DND-41 (cell line): Measurements from ENCODE around the gene PPP2R2B.

ENCODE experiments used
- ATAC-seq: fragments of 200-7000 bp; cut with Tn5 transposase; 3 replicates; pipeline ENCODE4 v1.9.1; 2021; ENCODE audit warnings: low read depth; ENCODE audit not compliant: insufficient read depth
- DNase-seq: peaks from one replicate; pipeline ENCODE4 v3.0.0-alpha.2; 2020
- H2AFZ ChIP-seq: 2 replicates; pipeline ENCODE4 v1.6.0; 2012; ENCODE audit warnings: low read depth, low read length
- H3K27ac ChIP-seq: 2 replicates; pipeline ENCODE4 v1.5.1; 2012; ENCODE audit warnings: low read length, inconsistent platforms
- H3K27me3 ChIP-seq: fragments of 200-600 bp; sonication (generic); 2 replicates; pipeline ENCODE4 v1.6.0; 2012; ENCODE audit warnings: low read length, mild to moderate bottlenecking, inconsistent platforms; ENCODE audit not compliant: insufficient read depth, poor library complexity
- H3K36me3 ChIP-seq: 2 replicates; pipeline ENCODE4 v1.5.1; 2012; ENCODE audit warnings: low read length, inconsistent platforms; ENCODE audit not compliant: insufficient read depth
- H3K4me1 ChIP-seq: 2 replicates; pipeline ENCODE4 v1.5.1; 2012; ENCODE audit warnings: mild to moderate bottlenecking, low read length; ENCODE audit not compliant: insufficient read depth
- H3K4me2 ChIP-seq: 2 replicates; pipeline ENCODE4 v1.6.0; 2012; ENCODE audit warnings: mild to moderate bottlenecking, moderate library complexity, low read length, inconsistent platforms; ENCODE audit not compliant: insufficient read depth
- H3K4me3 ChIP-seq, 2 experiments: fragments of 200-600 bp in 1 of 2; shearing (Covaris generic) in 1 of 2; 2 replicates each; pipeline ENCODE4 v1.5.1; 2012 to 2016; ENCODE audit warnings: inconsistent platforms in 2 of 2, low read length in 2 of 2, mild to moderate bottlenecking in 2 of 2, low read depth in 1 of 2, moderate library complexity in 1 of 2
- H3K79me2 ChIP-seq: 2 replicates; pipeline ENCODE4 v1.6.0; 2012; ENCODE audit warnings: low read length, inconsistent platforms; ENCODE audit not compliant: insufficient read depth
- H3K9ac ChIP-seq: 2 replicates; pipeline ENCODE4 v1.6.0; 2012; ENCODE audit warnings: low read depth, mild to moderate bottlenecking, inconsistent platforms, low read length, moderate library complexity
- H3K9me3 ChIP-seq: 2 replicates; pipeline ENCODE4 v1.5.1; 2012; ENCODE audit warnings: low read length, moderate library complexity, mild to moderate bottlenecking, inconsistent platforms; ENCODE audit not compliant: insufficient read depth, severe bottlenecking
- H4K20me1 ChIP-seq: 2 replicates; pipeline ENCODE4 v1.6.0; 2012; ENCODE audit warnings: low read length; ENCODE audit not compliant: insufficient read depth
- EZH2 ChIP-seq: IDR thresholded peaks from 3 replicates; pipeline ENCODE4 v1.6.1; 2012; ENCODE audit warnings: borderline replicate concordance, low read depth, mild to moderate bottlenecking, moderate library complexity, low read length, inconsistent platforms; ENCODE audit not compliant: severe bottlenecking
- TF ChIP-seq, protein P1 (sequence below): IDR thresholded peaks from 2 replicates; pipeline ENCODE4 v1.5.1; 2012; ENCODE audit warnings: borderline replicate concordance, low read length, moderate library complexity, mild to moderate bottlenecking; ENCODE audit not compliant: poor library complexity, severe bottlenecking; ENCODE audit errors: extremely low read depth

The PPP2R2B gene

DNA sequence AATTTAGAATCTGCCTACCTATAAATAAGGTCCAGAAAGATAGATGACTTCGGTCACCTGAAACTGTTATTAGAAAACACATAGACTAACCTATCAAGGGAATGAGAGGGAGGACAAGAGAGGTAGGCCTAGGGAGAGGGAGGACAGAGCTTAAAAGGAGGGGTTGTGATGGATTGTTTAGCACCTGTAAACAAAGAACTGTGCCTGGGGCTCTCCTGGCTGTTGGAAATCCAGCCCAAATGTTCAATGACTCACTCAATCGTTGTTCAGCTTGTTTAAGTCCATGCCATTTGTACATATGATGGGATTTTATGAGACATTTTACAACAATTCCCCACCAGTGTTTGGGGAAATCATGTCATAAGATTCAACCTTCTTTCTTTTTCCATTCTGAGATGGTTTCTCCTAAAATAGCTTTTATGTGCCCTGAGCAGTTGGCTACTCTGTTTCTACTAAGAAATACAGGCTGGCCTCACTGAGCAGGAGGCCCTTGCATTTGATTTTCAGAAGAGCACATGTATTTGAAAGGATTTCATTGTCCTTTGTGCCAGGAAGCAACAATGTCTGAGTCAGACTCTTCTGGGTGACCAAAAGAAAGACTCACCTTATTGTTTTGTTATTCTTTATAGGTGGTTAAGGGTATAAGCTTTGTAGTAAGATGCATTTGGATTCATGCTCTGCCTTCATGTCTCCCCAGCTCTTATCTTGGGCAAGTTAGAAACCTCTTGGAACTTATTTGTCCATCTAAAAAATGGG lies 314.4 kb downstream of the PPP2R2B start:
- Histone ChIP-seq H3K36me3 (no peaks in the 10 kb centered on the region), H3K4me3 (no peak overlapping the region), H3K79me2 (no peaks in the 10 kb centered on the region), H3K4me2 (no peak overlapping the region), H3K9me3 (no peaks in the 10 kb centered on the region), H4K20me1 (no peaks in the 10 kb centered on the region), H2AFZ (no peak overlapping the region), H3K4me1 (no peaks in the 10 kb centered on the region), H3K9ac (no peak overlapping the region), H3K27me3 (peaks cover 5% of the 10 kb centered on the region), H3K27ac (no peak overlapping the region)
- DNase-seq (no peak), ATAC-seq (no peak)
- no peak for TF ChIP-seq EZH2
- TF ChIP-seq, protein P1, sequence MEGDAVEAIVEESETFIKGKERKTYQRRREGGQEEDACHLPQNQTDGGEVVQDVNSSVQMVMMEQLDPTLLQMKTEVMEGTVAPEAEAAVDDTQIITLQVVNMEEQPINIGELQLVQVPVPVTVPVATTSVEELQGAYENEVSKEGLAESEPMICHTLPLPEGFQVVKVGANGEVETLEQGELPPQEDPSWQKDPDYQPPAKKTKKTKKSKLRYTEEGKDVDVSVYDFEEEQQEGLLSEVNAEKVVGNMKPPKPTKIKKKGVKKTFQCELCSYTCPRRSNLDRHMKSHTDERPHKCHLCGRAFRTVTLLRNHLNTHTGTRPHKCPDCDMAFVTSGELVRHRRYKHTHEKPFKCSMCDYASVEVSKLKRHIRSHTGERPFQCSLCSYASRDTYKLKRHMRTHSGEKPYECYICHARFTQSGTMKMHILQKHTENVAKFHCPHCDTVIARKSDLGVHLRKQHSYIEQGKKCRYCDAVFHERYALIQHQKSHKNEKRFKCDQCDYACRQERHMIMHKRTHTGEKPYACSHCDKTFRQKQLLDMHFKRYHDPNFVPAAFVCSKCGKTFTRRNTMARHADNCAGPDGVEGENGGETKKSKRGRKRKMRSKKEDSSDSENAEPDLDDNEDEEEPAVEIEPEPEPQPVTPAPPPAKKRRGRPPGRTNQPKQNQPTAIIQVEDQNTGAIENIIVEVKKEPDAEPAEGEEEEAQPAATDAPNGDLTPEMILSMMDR: no peak

DNA sequence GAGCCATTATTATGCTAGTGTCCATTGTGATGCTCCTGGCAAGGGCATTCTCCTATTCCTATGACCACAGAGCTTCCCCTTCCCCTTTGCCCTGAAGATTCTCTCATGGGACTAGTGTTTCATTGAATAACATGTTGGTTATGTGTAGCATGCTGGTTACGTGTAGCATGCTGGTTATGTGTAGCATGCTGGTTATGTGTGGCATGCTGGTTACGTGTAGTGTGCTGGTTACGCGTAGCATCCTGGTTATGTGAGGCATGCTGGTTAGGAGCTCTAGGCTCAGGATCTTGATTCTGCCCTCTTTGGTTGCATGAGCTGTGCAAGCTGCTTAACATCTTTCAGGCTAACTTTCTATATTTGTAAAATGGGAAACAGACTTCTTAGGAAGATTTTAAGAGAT lies 316.1 kb downstream of the PPP2R2B start:
- Histone ChIP-seq H3K36me3 (no peaks in the 10 kb centered on the region), H3K27me3 (peaks cover 5% of the 10 kb centered on the region), H3K27ac (no peak overlapping the region), H3K79me2 (no peaks in the 10 kb centered on the region), H4K20me1 (no peaks in the 10 kb centered on the region), H2AFZ (no peak overlapping the region), H3K9me3 (no peaks in the 10 kb centered on the region), H3K4me1 (no peaks in the 10 kb centered on the region), H3K9ac (no peak overlapping the region), H3K4me2 (no peak overlapping the region), H3K4me3 (no peak overlapping the region)
- ATAC-seq: no peak
- no peak for TF ChIP-seq EZH2
- TF ChIP-seq, protein P1: no peak
- no peak for DNase-seq

DNA sequence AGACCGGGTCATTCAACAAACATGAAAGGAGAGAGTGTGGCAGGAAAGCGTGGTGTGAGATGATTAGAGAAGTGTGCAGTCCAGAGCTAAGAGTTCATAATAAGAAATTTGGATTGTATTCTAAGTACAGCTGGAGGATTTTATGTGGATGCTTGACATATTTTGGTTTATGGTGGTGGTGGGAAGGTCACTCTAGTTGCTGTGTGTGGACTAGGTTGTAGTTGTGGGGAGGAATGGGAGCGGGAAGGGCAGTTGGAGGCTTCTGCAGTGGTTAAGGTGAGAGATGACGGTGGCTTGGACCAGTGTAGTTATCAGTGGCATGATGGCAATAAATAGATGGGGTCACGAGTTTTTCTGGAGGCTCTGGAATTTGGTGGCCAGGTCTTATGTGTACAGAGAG lies 316.8 kb downstream of the PPP2R2B start:
- no peak for ATAC-seq
- Histone ChIP-seq H3K9ac (no peak overlapping the region), H3K79me2 (no peaks in the 10 kb centered on the region), H3K4me2 (no peak overlapping the region), H4K20me1 (no peaks in the 10 kb centered on the region), H3K4me1 (no peaks in the 10 kb centered on the region), H3K9me3 (no peaks in the 10 kb centered on the region), H3K27ac (no peak overlapping the region), H3K36me3 (no peaks in the 10 kb centered on the region), H2AFZ (no peak overlapping the region), H3K4me3 (no peak overlapping the region), H3K27me3 (peaks cover 5% of the 10 kb centered on the region)
- no peak for DNase-seq
- TF ChIP-seq, protein P1: no peak
- TF ChIP-seq EZH2: no peak
